ENCODE data around the gene RPIA. TPM values are rescaled to one million over a fixed set of nuclear protein-coding genes. Genes with fewer than 3 reads are reported as not detected.

The RPIA gene
- total RNA-seq, 1 donor from 2014 or later, result 13.3 TPM

- Histone ChIP-seq H4K20me1 (ENCODE audit: insufficient read depth, low read length) (peaks cover 38% of the 10 kb centered on the region), H3K4me3 (ENCODE audit: insufficient read depth, low read depth, low read length) (peak overlapping the region; percentile 80), H3K4me2 (ENCODE audit: low read length) (peak overlapping the region; percentile 89), H3K79me2 (ENCODE audit: insufficient read depth, low read length) (peaks cover 56% of the 10 kb centered on the region), H3K27ac (ENCODE audit: low read depth, low read length) (peak overlapping the region; percentile 47), H3K27me3 (ENCODE audit: insufficient read depth, low read length) (no peaks in the 10 kb centered on the region), H3K4me1 (ENCODE audit: insufficient read depth, low read length) (peaks cover 10% of the 10 kb centered on the region), H3K36me3 (ENCODE audit: insufficient read depth, low read length) (no peaks in the 10 kb centered on the region), H2AFZ (ENCODE audit: low read depth, low read length) (peak overlapping the region; percentile 95), H3K9me3 (ENCODE audit: insufficient read depth, low read depth, low read length) (no peaks in the 10 kb centered on the region), H3K9ac (ENCODE audit: low read length) (peak overlapping the region; percentile 79)
- peaks cover 1% of the 10 kb centered on the region for H3K36me3 Mint-ChIP-seq (ENCODE audit: low read depth, unreplicated experiment)
- H3K4me3 Mint-ChIP-seq (ENCODE audit: unreplicated experiment), result peak overlapping the region; percentile 99
- no peak for TF ChIP-seq EZH2 (IDR thresholded peaks at IDR 0.05; ENCODE audit: insufficient read depth, low read length)
- TF ChIP-seq CTCF (IDR thresholded peaks at IDR 0.05; ENCODE audit: insufficient read depth, low read depth, low read length), result no peak
- DNase-seq (ENCODE audit: low read depth) (peak; percentile 2), FAIRE-seq (no peak)
- H3K27ac Mint-ChIP-seq (ENCODE audit: unreplicated experiment), result peak overlapping the region; percentile 89
- peaks cover 13% of the 10 kb centered on the region for H3K4me1 Mint-ChIP-seq (ENCODE audit: low read depth, unreplicated experiment)
- no peaks in the 10 kb centered on the region for H3K27me3 Mint-ChIP-seq (ENCODE audit: low read depth, unreplicated experiment)
- H3K9me3 Mint-ChIP-seq (ENCODE audit: unreplicated experiment), result peaks cover 2% of the 10 kb centered on the region
Observed at GRCh38 chr2:88692187-88692586, 714 bp downstream of the RPIA start.

GRCh38 chr2:88693911-88694414, 2.5 kb downstream of the RPIA start:
- peaks cover 13% of the 10 kb centered on the region for H3K4me1 Mint-ChIP-seq (ENCODE audit: low read depth, unreplicated experiment)
- Histone ChIP-seq H3K36me3 (ENCODE audit: insufficient read depth, low read length) (no peaks in the 10 kb centered on the region), H3K9ac (ENCODE audit: low read length) (no peak overlapping the region), H3K4me1 (ENCODE audit: insufficient read depth, low read length) (peaks cover 10% of the 10 kb centered on the region), H3K4me2 (ENCODE audit: low read length) (no peak overlapping the region), H3K79me2 (ENCODE audit: insufficient read depth, low read length) (peaks cover 74% of the 10 kb centered on the region), H3K4me3 (ENCODE audit: insufficient read depth, low read depth, low read length) (no peak overlapping the region), H2AFZ (ENCODE audit: low read depth, low read length) (no peak overlapping the region), H3K27ac (ENCODE audit: low read depth, low read length) (no peak overlapping the region), H3K27me3 (ENCODE audit: insufficient read depth, low read length) (no peaks in the 10 kb centered on the region), H4K20me1 (ENCODE audit: insufficient read depth, low read length) (peaks cover 55% of the 10 kb centered on the region), H3K9me3 (ENCODE audit: insufficient read depth, low read depth, low read length) (no peaks in the 10 kb centered on the region)
- no peak overlapping the region for H3K4me3 Mint-ChIP-seq (ENCODE audit: unreplicated experiment)
- no peak for FAIRE-seq
- TF ChIP-seq CTCF (IDR thresholded peaks at IDR 0.05; ENCODE audit: insufficient read depth, low read depth, low read length) (no peak), EZH2 (IDR thresholded peaks at IDR 0.05; ENCODE audit: insufficient read depth, low read length) (no peak)
- peaks cover 1% of the 10 kb centered on the region for H3K36me3 Mint-ChIP-seq (ENCODE audit: low read depth, unreplicated experiment)
- no peaks in the 10 kb centered on the region for H3K27me3 Mint-ChIP-seq (ENCODE audit: low read depth, unreplicated experiment)
- DNase-seq (ENCODE audit: low read depth), result no peak
- no peak overlapping the region for H3K27ac Mint-ChIP-seq (ENCODE audit: unreplicated experiment)
- peaks cover 2% of the 10 kb centered on the region for H3K9me3 Mint-ChIP-seq (ENCODE audit: unreplicated experiment)

GRCh38 chr2:88696611-88697010, 5.1 kb downstream of the RPIA start:
- H3K79me2 ChIP-seq (ENCODE audit: insufficient read depth, low read length), result peaks cover 74% of the 10 kb centered on the region
- no peak for FAIRE-seq
- no peak overlapping the region for H3K27ac Mint-ChIP-seq (ENCODE audit: unreplicated experiment)
- no peak overlapping the region for H3K9ac ChIP-seq (ENCODE audit: low read length)
- DNase-seq (ENCODE audit: low read depth), result no peak
- peaks cover 5% of the 10 kb centered on the region for H3K36me3 Mint-ChIP-seq (ENCODE audit: low read depth, unreplicated experiment)
- no peaks in the 10 kb centered on the region for H3K9me3 Mint-ChIP-seq (ENCODE audit: unreplicated experiment)
- peaks cover 3% of the 10 kb centered on the region for H3K4me1 ChIP-seq (ENCODE audit: insufficient read depth, low read length)
- H3K36me3 ChIP-seq (ENCODE audit: insufficient read depth, low read length), result peaks cover 6% of the 10 kb centered on the region
- no peaks in the 10 kb centered on the region for H3K27me3 ChIP-seq (ENCODE audit: insufficient read depth, low read length)
- no peaks in the 10 kb centered on the region for H3K9me3 ChIP-seq (ENCODE audit: insufficient read depth, low read depth, low read length)
- H3K4me1 Mint-ChIP-seq (ENCODE audit: low read depth, unreplicated experiment), result peaks cover 4% of the 10 kb centered on the region
- H3K27ac ChIP-seq (ENCODE audit: low read depth, low read length), result no peak overlapping the region
- H2AFZ ChIP-seq (ENCODE audit: low read depth, low read length), result no peak overlapping the region
- no peak overlapping the region for H3K4me3 ChIP-seq (ENCODE audit: insufficient read depth, low read depth, low read length)
- peaks cover 55% of the 10 kb centered on the region for H4K20me1 ChIP-seq (ENCODE audit: insufficient read depth, low read length)
- no peak overlapping the region for H3K4me2 ChIP-seq (ENCODE audit: low read length)
- no peaks in the 10 kb centered on the region for H3K27me3 Mint-ChIP-seq (ENCODE audit: low read depth, unreplicated experiment)
- TF ChIP-seq EZH2 (IDR thresholded peaks at IDR 0.05; ENCODE audit: insufficient read depth, low read length) (no peak), CTCF (IDR thresholded peaks at IDR 0.05; ENCODE audit: insufficient read depth, low read depth, low read length) (no peak)
- no peak overlapping the region for H3K4me3 Mint-ChIP-seq (ENCODE audit: unreplicated experiment)
